K562 (cell line): ENCODE data around the gene ST14. TPM values are rescaled to one million over a fixed set of nuclear protein-coding genes. Genes with fewer than 3 reads are reported as not detected.
A peak's percentile ranks its signal among the peaks of the same experiment; 100 is the strongest.

Source experiments
- ATAC-seq: fragments of 200-7000 bp; cut with Tn5 transposase; 3 replicates; pipeline ENCODE4 v1.9.1; 2020; ENCODE audit warnings: moderate library complexity
- BruUV-seq: library from RNA; stranded (reverse); fragments of 400-500 nt; replicated peaks from 2 replicates; lab custom pipeline; 2021; lab: Mats Ljungman, UMichigan
- CTCF ChIA-PET: fragments of 300-600 bp; formaldehyde crosslinking; extraction: SDS; loops from one replicate; lab custom pipeline; 2021; ENCODE audit warnings: low intra/inter-chr PET ratio; lab: Yijun Ruan, JAX
- POLR2A ChIA-PET: fragments of 300-600, 350-650 bp; sonication (Branson Sonifier 250); formaldehyde crosslinking; extraction: SDS; loops from one replicate; lab custom pipeline; 2021; ENCODE audit warnings: antibody characterized with exemption, inconsistent platforms; lab: Yijun Ruan, JAX
- DNase-seq, 4 experiments: peaks; one replicate each; pipeline versions ENCODE4 v3.0.0 to v3.0.0-alpha.2; 2011 to 2018; ENCODE audit warnings: low spot score in 3 of 4, mixed read lengths in 3 of 4; ENCODE audit errors: extremely low read depth in 1 of 4
- FAIRE-seq: peaks from 2 replicates; lab custom pipeline; 2011; peaks lifted over from hg19 to GRCh38; lab: Jason Lieb, UNC
- H2AFZ ChIP-seq: 2 replicates; pipeline ENCODE4 v1.6.0; 2011; ENCODE audit warnings: low read depth, low read length, control low read depth, inconsistent platforms
- H3K27ac ChIP-seq: fragments of 200-600 bp; 3 replicates; pipeline ENCODE4 v1.8.0; 2011; ENCODE audit warnings: low read depth, mild to moderate bottlenecking, control low read depth, inconsistent platforms, low read length, moderate library complexity, mixed read lengths; ENCODE audit errors: extremely low read depth
- H3K27me3 ChIP-seq, 2 experiments: fragments of 300-600 bp in 1 of 2; 2 replicates in 1 of 2; 3 replicates in 1 of 2; pipeline versions ENCODE4 v1.6.0 to v1.8.0; 2011; ENCODE audit warnings: inconsistent platforms in 2 of 2, low read length in 2 of 2, mild to moderate bottlenecking in 1 of 2, mixed read lengths in 1 of 2, moderate library complexity in 1 of 2; ENCODE audit not compliant: control insufficient read depth in 2 of 2, insufficient read depth in 2 of 2
- H3K36me3 ChIP-seq: fragments of 300-600 bp; 3 replicates; pipeline ENCODE4 v1.8.0; 2011; ENCODE audit warnings: mild to moderate bottlenecking, low read length, inconsistent platforms; ENCODE audit not compliant: control insufficient read depth, insufficient read depth
- H3K4me1 ChIP-seq, 2 experiments: fragments of 200-600 bp in 1 of 2; replicated peaks in 1 of 2; 2 replicates in 1 of 2; 3 replicates in 1 of 2; pipeline versions ENCODE4 v1.5.1 to v1.8.0; 2011; ENCODE audit warnings: inconsistent platforms in 2 of 2, low read length in 2 of 2, mild to moderate bottlenecking in 1 of 2, mixed read lengths in 1 of 2, moderate library complexity in 1 of 2; ENCODE audit not compliant: control insufficient read depth in 2 of 2, insufficient read depth in 2 of 2
- H3K4me2 ChIP-seq: 2 replicates; pipeline ENCODE4 v1.6.1; 2011; ENCODE audit warnings: low read length, control low read depth, inconsistent platforms, mixed read lengths; ENCODE audit not compliant: insufficient read depth
- H3K4me3 ChIP-seq: fragments of 200-600 bp; sonication (generic), shearing (Covaris generic); 2 replicates; pipeline ENCODE4 v1.5.1; 2016; ENCODE audit warnings: control low read depth, inconsistent platforms
- H3K79me2 ChIP-seq: fragments of 200-600 bp; 3 replicates; pipeline ENCODE4 v1.8.0; 2011; ENCODE audit warnings: low read length, inconsistent platforms; ENCODE audit not compliant: control insufficient read depth, insufficient read depth
- H3K9ac ChIP-seq, 2 experiments: 2 replicates each; pipeline versions ENCODE4 v1.6.0 to v1.6.1; 2011; ENCODE audit warnings: low read depth in 2 of 2, low read length in 2 of 2, control low read depth in 1 of 2, inconsistent platforms in 1 of 2, mild to moderate bottlenecking in 1 of 2, mixed read lengths in 1 of 2; ENCODE audit not compliant: insufficient read depth in 1 of 2
- H3K9me1 ChIP-seq: one replicate; pipeline ENCODE4 v1.6.0; 2011; ENCODE audit warnings: inconsistent platforms, mild to moderate bottlenecking, low read length, moderate library complexity; ENCODE audit not compliant: control insufficient read depth, insufficient read depth
- H3K9me3 ChIP-seq: replicated peaks from 2 replicates; pipeline ENCODE4 v1.5.1; 2011; ENCODE audit warnings: low read depth, low read length, inconsistent platforms; ENCODE audit not compliant: control insufficient read depth, insufficient read depth
- H4K20me1 ChIP-seq: replicated peaks from 2 replicates; pipeline ENCODE4 v1.6.1; 2011; ENCODE audit warnings: low read length, inconsistent platforms, mixed read lengths; ENCODE audit not compliant: control insufficient read depth, insufficient read depth
- ARID3A ChIP-seq: IDR thresholded peaks from 2 replicates; pipeline ENCODE4 v1.6.1; 2012; ENCODE audit warnings: low read depth, low read length, improper control_type of control experiment, borderline replicate concordance
- HIVEP1 ChIP-seq: fragments of 250-450 bp; sonication (Bioruptor Pico); IDR thresholded peaks from 2 replicates; pipeline ENCODE4 v1.4.0; 2020; ENCODE audit warnings: mild to moderate bottlenecking
- KLF16 ChIP-seq: IDR thresholded peaks from 2 replicates; pipeline ENCODE4 v1.6.1; 2016; ENCODE audit warnings: antibody characterized with exemption
- SMAD1 ChIP-seq: fragments of 150-350 bp; IDR thresholded peaks from 2 replicates; pipeline ENCODE4 v1.6.1; 2014; ENCODE audit warnings: low read length, low read depth; ENCODE audit not compliant: partially characterized antibody
- WGBS: fragments of 100-300 bp; shearing (Covaris generic); methylation state at CpG from one replicate; pipeline ENCODE4 v1.1.6; 2016; ENCODE audit warnings: low coverage, mixed read lengths; ENCODE audit not compliant: insufficient coverage; ENCODE audit errors: missing lambda C conversion rate; 5-methylcytosine and 5-hydroxymethylcytosine counted together
- in situ Hi-C: fragments of 300-500 bp; cut with MboI; formaldehyde crosslinking; loops from 4 replicates; pipeline ENCODE4 v1.15.0; 2018; ENCODE audit warnings: inconsistent platforms, mixed read lengths
- intact Hi-C: fragments of 100-400 bp; cut with micrococcal nuclease; formaldehyde crosslinking; loops from 2 replicates; pipeline ENCODE4 v1.14.2; 2022
- polyA plus RNA-seq, 8 experiments: library from polyadenylated mRNA; depleted of rRNA in 4 of 8; stranded (reverse) in 5 of 8; unstranded in 3 of 8; fragments of >200 nt; fragmentation: Nextera tagmentation in 2 of 8; fragmentation: Illumina TruSeq in 1 of 8; extraction: Ambion mirVana in 2 of 8; extraction: Trizol in 1 of 8; gene quantifications; 2 replicates each; pipeline versions ENCODE4 v1.2.1 to v1.2.3, GENCODE V29; 2011 to 2014; ENCODE audit warnings: inconsistent platforms in 1 of 8, missing spikeins in 1 of 8
- total RNA-seq, 7 experiments: library from RNA; depleted of rRNA in 6 of 7; stranded (reverse); fragments of >200 nt in 6 of 7; fragmentation: Illumina TruSeq in 2 of 7; extraction: Trizol in 2 of 7; gene quantifications; 2 replicates each; pipeline versions ENCODE4 v1.2.1 to v1.2.3, GENCODE V29; 2011 to 2021; ENCODE audit warnings: low replicate concordance in 1 of 7
- TF ChIP-seq, protein P1 (sequence below): sonication (generic); formaldehyde crosslinking; IDR thresholded peaks from 2 replicates; pipeline ENCODE4 v1.8.1; 2023; ENCODE audit warnings: mild to moderate bottlenecking, missing genetic modification reagents

Gene ST14
- total and polyA plus RNA-seq, 9 of the 15 experiments (the other 6 are each of a cell fraction or from before 2014, with no cell fraction given): 0.08 to 0.20 TPM; not detected in 7

DNA sequence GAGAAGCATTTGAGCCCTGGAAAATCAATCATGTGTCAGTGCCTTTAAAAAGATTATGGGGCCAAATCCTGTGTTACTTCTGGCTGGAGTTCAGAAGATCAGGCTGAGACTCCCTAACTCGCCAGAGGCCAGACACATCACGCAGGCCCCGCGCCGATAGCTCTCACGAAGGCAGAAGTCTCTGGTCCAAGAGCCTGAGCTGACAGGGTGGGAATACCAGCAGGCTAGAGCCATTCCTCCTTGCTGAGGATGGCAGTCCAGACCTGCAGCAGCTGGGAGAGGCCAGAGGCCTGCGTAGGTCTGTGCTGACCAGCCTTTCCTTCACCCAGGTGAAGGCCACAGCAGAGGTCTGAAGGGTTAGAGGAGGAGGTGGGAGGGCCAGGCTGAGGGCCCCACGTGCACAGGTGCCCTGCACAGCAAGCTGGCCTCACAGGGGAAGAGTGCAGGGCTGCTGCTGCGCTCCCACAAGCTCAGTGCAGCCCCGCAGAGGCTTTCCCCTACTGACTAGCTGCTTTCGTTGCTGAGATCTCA is 52.9 kb downstream of the ST14 start:
- FAIRE-seq (no peak), DNase-seq (no peak), ATAC-seq (peak; percentile 53)
- ChIA-PET CTCF (interaction anchor here (1.2 to 3.1 kb wide), 3 partner anchors 222 to 649 kb away, joined by 5 to 23 read pairs (median 12); no protein-coding TSS in a partner anchor), POLR2A (interaction anchor here (0.6 to 0.7 kb wide), 2 partner anchors 11 to 35 kb away, joined by 3 read pairs; no protein-coding TSS in a partner anchor)
- Histone ChIP-seq H3K4me2 (no peak overlapping the region), H3K4me1 (peaks cover 0 to 19% of the 10 kb centered on the region in 2 experiments; a peak in 1 of 5 replicates), H3K27ac (no peak overlapping the region), H3K27me3 (peaks cover 30 to 90% of the 10 kb centered on the region in 2 experiments; a peak in 4 of 5 replicates), H3K9ac (no peak overlapping the region; a peak in 1 of 4 replicates), H3K9me3 (no peaks in the 10 kb centered on the region), H3K9me1 (no peaks in the 10 kb centered on the region), H4K20me1 (peaks cover 11% of the 10 kb centered on the region; the same call in 1 of the 2 replicates), H2AFZ (no peak overlapping the region), H3K79me2 (no peaks in the 10 kb centered on the region), H3K36me3 (no peaks in the 10 kb centered on the region), H3K4me3 (no peak overlapping the region)
- TF ChIP-seq HIVEP1 (CRISPR knock-in tag) (no peak), KLF16 (no peak), SMAD1 (no peak), ARID3A (no peak)
- TF ChIP-seq, protein P1, sequence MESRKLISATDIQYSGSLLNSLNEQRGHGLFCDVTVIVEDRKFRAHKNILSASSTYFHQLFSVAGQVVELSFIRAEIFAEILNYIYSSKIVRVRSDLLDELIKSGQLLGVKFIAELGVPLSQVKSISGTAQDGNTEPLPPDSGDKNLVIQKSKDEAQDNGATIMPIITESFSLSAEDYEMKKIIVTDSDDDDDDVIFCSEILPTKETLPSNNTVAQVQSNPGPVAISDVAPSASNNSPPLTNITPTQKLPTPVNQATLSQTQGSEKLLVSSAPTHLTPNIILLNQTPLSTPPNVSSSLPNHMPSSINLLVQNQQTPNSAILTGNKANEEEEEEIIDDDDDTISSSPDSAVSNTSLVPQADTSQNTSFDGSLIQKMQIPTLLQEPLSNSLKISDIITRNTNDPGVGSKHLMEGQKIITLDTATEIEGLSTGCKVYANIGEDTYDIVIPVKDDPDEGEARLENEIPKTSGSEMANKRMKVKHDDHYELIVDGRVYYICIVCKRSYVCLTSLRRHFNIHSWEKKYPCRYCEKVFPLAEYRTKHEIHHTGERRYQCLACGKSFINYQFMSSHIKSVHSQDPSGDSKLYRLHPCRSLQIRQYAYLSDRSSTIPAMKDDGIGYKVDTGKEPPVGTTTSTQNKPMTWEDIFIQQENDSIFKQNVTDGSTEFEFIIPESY (CRISPR knock-in tag): no peak
- in situ Hi-C loops (loop anchor here (5.0 to 10.0 kb wide), 2 partner anchors 212 to 650 kb away; partner anchors contain the start of gene ADAMTS8), intact Hi-C loops (loop anchor here (2.0 kb wide), 1 partner anchor 650 kb away; no protein-coding TSS in a partner anchor)
- no TSS peak for BruUV-seq
- WGBS: 2% methylated on average over 11 of the region's 11 CpGs
